Upper lobe of left lung (tissue), 4 donors: ENCODE measurements around the gene ATPAF2.

Source experiments
- POLR2A ChIP-seq, 4 donors: fragments of 450-650 bp; IDR thresholded peaks; one replicate each; pipeline ENCODE4 v1.5.1; 2016 to 2017; ENCODE audit warnings: antibody characterized with exemption in 4 of 4, mild to moderate bottlenecking in 2 of 4
- POLR2AphosphoS5 ChIP-seq, 2 donors: sonication (generic); formaldehyde crosslinking; IDR thresholded peaks; one replicate each; pipeline ENCODE4 v1.5.1; 2017; ENCODE audit warnings: antibody characterized with exemption in 2 of 2
- TF ChIP-seq, protein P1 (sequence below), 6 experiments: fragments of 450-650 bp in 4 of 6; fragments of 200-600 bp in 2 of 6; sonication (generic) in 2 of 6; IDR thresholded peaks; one replicate each; pipeline ENCODE4 v1.5.1; 2016 to 2019; ENCODE audit warnings: antibody characterized with exemption in 6 of 6

DNA sequence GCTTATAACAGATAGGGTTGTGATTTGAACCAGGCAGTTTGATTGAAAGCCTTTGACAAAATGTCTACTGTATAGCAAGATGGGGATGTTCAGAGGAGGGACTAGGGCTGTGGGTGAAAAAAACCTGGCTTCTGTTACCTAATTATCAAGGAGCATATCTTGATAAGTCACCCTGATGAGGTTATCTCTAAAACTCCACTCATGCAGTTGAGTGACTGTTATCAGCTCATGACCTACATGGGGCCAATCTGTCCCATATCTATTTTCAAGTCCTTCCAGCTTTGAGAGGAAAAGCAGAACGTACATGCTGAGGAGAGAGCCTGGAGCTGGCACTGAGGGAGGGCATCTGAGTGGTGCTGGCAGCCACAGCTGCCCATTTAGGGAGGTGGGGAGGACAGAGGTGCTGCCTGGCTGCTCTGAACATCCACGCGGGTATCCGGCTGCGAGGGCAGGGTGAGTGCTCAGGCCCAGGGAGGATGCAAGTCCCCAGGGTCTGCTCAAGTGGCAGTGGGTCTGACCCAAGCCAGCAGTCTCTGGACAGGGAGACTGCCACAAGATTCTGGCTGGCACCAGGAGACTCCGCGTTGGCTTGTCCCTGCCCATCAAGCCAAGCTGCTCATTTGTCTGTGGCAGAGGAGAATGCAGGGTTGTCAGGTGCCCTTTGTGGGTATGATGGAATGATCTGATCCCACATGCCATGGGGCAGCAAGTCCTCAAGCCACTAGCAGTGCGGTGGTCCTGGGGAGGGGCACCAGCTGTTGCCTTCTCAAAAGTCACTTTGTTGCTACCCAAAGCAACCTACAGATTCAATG, 29.2 kb downstream of the ATPAF2 start:
- TF ChIP-seq POLR2AphosphoS5 (IDR thresholded peaks at IDR 0.05) (no peak), POLR2A (IDR thresholded peaks at IDR 0.05) (no peak)
- TF ChIP-seq, protein P1, sequence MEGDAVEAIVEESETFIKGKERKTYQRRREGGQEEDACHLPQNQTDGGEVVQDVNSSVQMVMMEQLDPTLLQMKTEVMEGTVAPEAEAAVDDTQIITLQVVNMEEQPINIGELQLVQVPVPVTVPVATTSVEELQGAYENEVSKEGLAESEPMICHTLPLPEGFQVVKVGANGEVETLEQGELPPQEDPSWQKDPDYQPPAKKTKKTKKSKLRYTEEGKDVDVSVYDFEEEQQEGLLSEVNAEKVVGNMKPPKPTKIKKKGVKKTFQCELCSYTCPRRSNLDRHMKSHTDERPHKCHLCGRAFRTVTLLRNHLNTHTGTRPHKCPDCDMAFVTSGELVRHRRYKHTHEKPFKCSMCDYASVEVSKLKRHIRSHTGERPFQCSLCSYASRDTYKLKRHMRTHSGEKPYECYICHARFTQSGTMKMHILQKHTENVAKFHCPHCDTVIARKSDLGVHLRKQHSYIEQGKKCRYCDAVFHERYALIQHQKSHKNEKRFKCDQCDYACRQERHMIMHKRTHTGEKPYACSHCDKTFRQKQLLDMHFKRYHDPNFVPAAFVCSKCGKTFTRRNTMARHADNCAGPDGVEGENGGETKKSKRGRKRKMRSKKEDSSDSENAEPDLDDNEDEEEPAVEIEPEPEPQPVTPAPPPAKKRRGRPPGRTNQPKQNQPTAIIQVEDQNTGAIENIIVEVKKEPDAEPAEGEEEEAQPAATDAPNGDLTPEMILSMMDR (IDR thresholded peaks at IDR 0.05): no peak
